Amniotic stem cell (primary cell): ENCODE data around the gene ZNF467.

Source experiments
- DNase-seq: peaks from one replicate; lab custom pipeline; 2025; lab: John Stamatoyannopoulos, UW

Gene ZNF467

DNA sequence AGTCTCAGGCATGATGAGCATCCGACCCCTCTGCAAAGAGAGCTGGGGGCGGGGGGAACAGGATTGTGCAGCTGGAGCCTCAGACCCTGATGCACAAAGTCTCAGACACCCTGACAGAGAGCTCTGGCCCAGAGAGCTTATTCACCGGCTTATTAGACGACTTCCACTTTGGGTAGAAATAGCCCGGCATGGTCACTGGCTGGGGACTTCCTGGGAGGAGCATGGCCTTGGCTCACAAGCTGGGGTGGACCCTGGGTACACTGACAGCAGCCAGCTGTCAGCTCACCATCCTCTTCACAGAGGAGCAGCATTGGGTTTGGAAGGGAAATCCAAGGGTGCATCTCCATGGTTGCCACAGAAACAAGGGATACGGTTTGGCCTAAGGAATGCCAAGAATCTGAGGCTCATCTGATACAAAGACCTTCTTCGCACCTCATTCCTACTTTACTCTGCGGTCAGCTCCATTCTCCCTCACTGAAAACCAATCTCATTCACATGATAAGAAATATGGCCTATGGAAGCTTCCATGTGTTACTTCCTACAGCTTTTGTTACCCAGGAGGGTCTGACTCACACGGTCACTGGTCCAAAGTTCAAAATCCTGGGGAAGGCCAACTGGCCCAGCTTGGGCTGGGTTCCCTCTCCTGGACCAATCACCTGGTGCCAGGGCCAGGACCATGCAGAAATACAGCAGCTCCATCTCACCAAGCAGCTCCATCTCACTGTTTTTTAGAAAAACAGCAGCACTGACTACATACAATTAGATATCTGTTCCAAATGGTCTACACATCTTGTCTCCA is 25.1 kb downstream of the ZNF467 start:
- DNase-seq: no peak

- DNase-seq: no peak
Measured at GRCh38 chr7:149743476-149744255, 29.7 kb downstream of the ZNF467 start.

- DNase-seq: peak; percentile 15
Measured at GRCh38 chr7:149742075-149742701, 31.2 kb downstream of the ZNF467 start.

- DNase-seq: no peak
Measured at GRCh38 chr7:149741629-149742028, 31.8 kb downstream of the ZNF467 start.

GRCh38 chr7:149736478-149737360 is 36.7 kb downstream of the ZNF467 start:
- DNase-seq: no peak

GRCh38 chr7:149735779-149736477 is 37.5 kb downstream of the ZNF467 start:
- DNase-seq: no peak

- no peak for DNase-seq
Measured at GRCh38 chr7:149735181-149735602, 38.2 kb downstream of the ZNF467 start.

DNA sequence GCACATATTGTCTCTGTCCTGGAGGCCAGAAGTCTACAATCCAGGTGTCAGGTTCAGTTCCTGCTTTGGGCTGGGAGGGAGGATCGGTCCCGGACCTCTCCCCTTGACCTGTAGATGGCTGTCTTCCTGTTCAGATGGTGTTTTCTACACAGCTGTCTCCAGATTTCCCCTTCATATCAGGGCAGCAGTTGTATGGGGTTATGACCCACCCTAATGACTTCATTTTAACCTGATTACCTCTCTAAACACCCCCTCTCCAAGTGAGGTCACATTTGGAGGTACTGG is 38.7 kb downstream of the ZNF467 start:
- DNase-seq: no peak

GRCh38 chr7:149733924-149734790 is 39.2 kb downstream of the ZNF467 start:
- no peak for DNase-seq

DNA sequence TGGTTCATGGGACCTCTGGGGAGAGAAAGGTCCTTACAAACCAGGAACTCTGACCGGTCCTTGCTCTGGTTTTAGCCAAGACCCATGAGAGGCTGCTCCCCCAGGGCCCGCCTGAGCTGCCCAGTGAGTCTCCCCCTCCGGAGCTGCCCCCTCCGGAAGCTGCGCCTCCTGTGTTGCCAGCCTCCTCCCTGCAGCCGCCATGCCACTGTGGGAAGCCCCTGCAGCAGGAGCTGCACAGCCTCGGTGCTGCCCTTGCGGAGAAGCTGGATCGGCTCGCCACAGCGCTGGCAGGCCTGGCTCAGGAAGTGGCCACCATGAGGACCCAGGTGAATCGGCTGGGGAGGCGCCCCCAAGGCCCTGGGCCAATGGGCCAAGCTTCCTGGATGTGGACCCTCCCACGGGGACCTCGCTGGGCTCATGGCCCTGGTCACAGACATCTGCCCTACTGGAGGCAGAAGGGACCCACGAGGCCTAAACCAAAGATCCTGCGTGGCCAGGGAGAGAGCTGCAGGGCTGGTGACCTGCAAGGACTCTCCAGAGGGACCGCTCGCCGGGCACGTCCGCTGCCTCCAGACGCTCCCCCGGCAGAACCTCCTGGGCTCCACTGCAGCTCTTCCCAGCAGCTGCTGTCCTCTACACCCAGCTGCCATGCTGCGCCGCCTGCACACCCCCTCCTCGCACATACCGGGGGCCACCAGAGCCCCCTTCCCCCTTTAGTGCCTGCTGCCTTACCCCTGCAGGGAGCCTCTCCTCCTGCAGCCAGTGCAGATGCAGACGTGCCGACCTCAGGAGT is 40.1 kb downstream of the ZNF467 start:
- DNase-seq: no peak

DNA sequence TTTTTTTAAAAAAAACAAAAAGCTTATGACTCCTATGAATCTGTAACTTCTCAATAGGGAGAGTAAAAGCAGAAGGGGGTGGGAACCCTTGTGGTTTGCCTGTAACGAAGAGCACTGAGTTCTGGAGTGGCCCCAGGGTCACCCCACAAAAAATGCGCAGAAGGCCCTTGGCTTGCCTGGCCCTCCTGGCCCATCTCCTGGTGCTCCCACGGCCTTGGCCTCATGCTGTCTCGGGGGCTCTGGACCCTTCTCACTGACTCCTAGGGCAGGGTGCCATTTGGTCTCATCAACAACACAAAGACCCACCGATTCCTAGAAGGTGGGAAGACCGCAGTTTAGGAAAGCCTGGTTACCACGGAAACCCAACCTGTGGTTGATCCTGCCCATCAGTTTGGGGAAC is 40.8 kb downstream of the ZNF467 start:
- DNase-seq: no peak

GRCh38 chr7:149732111-149732561 is 41.3 kb downstream of the ZNF467 start:
- no peak for DNase-seq

DNA sequence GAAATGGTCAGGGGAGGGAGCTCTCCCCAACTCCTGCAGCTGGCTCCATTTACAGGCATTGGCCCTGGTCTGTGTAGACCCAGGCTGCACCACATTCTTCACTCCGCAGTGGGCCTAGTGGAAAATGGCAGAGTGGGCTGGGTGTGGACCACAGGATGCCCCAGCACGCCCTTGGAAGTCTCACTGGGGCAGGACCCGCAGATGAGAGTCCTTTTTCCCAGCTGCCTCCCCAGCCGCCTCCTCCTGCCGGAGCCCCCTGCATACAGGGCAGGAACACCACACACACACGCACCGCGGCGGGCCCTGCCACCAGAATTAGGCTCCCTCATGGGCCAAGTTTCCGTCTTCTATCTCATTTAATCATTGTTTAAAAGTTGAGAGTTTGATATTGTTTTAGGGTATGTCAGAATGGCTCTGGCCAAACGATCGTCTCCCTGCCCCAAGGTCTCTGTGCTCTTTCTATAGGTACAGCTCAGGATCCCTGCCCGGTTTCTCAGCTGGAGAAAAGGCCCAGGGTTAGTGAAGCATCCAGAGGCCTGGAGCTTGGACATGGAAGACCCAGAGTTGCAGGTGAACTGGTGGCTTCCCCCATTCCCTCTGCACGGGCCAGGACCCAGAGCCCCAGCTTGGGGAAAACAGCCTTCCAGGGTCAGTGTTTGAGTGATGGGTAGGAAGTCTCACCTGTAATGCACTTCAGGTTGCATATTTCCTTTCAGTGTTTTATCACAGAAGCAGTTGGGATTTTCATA is 42.0 kb downstream of the ZNF467 start:
- DNase-seq: no peak

DNA sequence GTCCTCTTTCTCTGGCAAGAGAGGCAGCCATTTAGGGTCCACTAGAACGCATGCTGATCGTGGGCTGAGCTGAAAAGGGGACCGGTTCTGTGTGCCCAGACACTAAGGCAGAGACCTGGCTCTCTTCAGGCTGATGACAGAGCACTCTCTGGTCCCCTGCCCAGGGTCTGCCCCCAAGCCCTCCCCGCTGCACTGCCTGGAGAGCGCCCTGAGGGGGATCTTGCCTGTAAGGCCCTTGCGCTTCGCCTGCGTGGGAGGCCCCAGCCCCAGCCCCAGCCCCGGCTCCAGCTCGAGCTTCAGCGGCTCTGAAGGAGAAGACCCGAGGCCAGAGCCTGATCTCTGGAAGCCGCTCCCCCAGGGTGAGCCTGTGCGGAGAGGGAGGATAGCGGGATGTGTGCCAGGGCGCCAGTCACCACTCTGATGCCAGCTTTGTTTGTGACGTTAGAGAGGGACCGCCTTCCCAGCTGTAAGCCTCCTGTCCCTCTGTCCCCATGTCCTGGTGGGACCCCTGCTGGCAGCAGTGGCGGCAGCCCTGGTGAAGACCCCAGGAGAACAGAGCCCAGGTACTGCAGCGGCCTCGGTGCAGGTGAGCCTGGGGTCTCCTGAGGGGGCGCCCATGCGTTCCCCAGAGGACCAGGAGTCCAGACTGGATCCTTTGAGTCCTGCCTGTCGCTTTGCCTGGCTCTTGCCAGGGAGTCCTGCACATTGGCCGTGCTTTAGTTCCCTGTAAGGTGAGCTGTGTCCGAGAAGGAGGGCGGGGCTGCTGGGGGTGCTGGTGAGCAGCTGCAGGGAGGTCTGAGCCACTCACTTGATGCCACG is 43.2 kb downstream of the ZNF467 start:
- no peak for DNase-seq

DNA sequence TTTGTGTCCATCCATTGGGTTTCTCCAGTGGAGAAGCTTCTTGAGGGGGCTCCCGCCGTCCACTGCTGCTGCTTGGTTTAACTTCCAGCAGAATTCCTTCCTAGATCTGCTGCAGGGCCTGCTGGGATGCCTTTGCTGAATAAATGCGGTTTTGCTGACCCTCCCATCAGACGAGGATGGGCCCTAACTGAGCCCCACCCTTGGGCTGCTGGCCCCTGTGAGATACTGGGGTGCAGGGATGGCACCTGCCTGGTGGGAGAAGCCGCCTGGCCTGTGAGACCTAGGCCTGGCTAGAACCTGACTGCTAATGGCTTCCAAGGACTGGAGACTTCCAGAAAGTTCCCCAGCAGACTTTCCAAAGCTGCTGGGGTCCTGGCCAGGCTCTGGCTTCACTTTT is 43.8 kb downstream of the ZNF467 start:
- DNase-seq: no peak

DNA sequence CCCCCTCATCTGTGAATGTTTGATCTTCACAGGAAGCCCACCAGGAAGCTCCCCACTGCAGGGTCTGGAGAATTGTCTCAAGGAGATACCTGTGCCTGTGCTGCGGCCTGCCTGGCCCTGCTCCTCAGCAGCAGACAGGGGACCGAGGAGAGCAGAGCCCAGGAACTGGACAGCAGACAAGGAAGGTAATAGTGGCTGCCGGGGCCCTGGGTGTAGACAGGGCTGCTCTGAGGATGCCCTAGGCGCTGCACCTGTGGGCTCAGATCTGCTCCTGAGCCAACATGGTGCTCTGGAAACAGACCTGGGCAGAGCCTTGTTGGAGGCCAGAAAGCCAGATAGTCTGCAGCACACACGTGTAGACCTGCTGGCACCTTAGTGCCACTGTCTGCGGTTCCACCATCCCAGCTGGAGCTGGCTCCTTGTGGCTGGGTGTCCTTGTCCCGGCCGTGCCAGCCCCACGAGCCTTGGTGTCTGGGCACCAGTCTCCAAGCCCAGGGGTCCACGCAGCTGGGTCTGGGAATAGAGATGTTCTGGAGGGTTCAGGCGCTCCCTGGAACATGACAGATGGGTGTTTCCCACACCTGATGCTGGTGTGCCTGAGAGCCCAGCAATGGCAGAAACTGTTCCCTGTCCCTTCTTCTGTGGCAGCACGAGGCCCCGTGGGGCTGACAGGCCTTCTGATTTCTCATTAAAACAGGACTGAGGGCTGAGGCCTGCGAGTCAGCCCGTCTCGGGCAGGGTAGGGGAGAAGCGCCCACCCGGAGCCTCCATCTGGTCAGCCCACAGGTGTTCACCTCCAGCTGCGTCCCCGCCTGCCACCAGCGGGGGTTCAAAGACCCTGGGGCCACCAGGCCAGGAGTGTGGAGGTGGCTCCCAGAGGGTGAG is 44.7 kb downstream of the ZNF467 start:
- DNase-seq: no peak

DNA sequence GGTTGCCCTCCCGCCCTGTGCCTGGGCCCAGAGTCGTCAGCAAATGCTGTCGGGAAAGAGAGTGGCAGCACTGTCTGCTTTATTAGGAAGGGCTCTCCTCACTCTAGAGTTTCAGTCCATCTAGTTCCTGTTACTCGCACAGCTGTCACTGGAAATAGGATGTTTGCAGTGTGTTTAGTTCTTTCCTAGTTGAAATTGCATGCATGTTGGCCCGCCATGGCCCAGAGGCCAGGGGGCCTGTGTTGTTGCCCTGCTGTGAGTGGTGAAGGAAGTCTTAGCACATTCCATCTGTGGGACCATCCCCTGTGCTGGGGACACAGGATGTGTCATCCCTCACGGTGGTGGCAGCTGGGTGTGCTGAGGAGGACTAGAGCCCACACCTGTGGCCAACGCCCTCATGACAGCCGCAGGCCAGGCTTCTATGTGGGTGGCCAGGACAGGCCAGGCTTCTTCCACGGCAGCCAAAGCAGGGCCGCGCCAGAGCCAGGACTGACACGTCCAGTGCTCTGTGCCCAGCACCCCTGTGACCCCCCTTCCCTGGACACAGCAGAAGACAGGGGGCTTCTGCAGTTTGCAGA is 45.4 kb downstream of the ZNF467 start:
- no peak for DNase-seq
